HG03066 (cell line): Measurements from ENCODE around the gene DNAJB1.
"Not testable (repeated sequence)": the region's sequence is repeated elsewhere in the genome, so short reads cannot be mapped to it uniquely, and the experiment has no call there.

Experiments used
- ATAC-seq: cut with Tn5 transposase; IDR thresholded peaks from one replicate; pipeline ENCODE4 v1.9.1; 2021; ENCODE audit warnings: low read depth; ENCODE audit not compliant: unreplicated experiment

DNAJB1 gene

DNA sequence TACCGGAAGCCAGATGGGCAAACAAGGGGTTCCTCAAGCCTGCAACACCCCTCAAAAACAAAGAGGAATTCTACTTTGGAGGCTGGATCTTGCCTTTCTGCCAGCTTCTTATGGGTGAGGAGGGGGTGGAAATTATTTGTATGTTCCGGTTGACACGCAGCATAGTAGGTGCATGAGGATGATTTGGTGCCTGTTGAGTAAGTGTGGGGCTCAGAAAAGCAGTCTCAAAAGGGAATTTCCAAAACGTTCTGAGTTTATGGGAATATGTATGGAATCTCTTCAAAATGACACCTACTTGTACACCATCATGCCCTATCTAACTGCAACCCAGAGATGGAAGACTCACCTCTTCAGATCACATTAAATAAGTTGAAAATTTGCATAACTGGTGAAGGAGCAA, 8.2 kb upstream of the DNAJB1 start:
- ATAC-seq = no peak

DNA sequence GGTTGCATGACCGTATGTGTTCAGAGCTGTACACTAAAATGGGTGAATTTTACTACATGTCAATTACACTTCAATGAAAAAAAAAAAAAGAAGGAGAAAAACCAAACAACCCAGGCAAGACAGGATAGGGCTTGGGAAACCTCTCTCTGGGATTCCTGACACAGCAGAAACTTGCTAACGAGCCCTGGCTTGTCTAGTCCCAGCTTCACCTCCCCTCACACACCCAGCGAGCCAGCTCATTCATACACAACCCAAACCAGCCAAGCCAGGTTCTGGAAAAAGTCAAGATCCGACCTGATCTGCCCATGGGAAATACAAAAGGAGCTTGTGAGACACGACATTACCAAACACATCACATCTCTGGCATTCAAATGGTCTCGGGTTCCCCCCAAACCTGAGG, 7.5 kb upstream of the DNAJB1 start:
- no peak for ATAC-seq

DNA sequence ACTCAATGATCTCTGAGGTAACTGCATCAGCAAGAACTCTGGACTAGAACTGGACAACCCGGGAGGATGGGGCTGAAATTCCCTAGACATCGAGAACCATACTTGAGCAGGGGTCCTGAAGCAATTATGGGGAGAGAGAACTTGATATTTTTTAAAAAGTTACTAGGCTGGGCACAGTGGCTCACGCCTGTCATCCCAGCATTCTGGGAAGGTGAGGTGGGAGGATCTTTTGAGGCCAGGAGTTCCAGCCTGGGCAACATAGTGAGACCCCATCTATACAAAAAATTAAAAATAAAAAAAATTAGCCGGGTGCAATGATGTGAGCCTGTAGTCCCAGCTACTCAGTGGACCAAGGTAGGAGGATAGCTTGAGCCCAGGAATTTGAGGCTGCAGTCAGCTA, 2.3 kb upstream of the DNAJB1 start:
- no peak for ATAC-seq

DNA sequence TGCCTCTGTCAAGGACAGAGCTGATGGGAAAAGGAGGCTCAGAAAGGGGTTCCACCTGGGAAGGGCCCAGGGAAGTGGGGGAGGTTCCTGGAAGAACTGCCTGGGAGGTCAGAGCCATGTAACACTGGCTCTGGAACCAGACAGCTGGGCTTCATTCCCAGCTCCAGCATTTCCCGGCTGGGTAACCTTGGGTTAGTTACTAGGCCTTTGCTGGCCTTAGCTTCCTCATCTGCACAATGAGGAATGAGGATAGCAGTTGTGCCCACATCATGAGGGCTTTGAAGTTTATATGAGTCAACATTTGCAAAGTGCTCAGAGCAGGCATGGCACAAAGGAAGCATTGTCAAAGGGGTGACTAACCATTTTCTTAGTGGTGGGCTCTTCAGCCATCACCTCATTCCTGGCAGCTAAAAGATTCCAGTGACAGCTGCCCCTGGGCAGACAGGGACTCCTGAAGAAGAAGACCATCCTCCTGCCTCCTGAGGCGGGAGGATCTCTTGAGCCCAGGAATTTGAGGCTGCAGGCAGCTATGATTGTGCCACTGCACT, 1.7 kb upstream of the DNAJB1 start:
- no peak for ATAC-seq

DNA sequence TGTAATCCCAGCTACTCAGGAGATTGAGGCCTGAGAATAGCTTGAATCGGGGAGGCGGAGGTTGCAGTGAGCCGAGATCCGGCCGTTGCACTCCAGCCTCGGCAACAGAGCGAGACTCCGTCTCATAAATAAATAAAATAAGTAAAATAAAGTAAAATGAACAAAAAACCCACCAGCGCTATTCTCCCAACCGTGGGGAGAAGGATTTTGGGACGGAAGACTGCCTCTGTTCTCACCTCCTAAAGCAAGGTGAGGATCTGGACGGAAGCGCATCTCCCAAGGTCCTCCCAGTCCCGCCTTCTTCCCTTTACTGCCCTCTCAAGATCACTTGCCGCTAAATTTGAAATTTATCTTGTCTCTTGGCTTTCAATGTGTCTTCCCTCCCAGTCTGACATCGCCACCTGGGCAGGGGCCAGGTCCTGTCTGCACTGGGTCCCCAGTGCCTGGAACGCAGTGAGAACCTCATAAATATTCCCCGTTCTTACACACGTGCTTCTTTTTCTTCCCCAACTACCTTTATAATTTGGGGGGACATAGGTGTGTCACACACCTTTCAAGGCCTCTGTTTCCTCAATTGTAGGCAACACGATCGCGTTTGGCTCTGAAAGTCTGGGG, 1.2 kb upstream of the DNAJB1 start:
- no peak for ATAC-seq

DNA sequence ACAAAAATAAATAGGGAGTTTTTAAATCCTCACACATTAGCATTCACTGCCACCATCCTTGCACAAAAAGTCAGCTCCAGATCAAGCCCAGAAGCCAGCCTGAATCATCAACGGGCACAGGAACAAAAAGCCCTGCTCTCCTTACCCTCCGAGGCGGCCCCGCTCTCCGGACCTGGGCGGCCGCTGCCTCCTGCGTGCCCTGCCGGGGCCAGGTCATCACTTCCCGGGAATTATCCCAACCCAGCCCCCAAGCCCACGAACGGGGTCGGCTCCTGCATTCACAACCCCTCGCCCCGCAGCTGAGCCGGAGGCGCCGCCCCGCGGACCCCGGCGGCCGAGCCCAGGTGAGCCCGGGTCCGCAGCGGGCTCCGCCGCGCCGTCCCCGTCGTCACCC, 754 bp downstream of the DNAJB1 start:
- no peak for ATAC-seq

DNA sequence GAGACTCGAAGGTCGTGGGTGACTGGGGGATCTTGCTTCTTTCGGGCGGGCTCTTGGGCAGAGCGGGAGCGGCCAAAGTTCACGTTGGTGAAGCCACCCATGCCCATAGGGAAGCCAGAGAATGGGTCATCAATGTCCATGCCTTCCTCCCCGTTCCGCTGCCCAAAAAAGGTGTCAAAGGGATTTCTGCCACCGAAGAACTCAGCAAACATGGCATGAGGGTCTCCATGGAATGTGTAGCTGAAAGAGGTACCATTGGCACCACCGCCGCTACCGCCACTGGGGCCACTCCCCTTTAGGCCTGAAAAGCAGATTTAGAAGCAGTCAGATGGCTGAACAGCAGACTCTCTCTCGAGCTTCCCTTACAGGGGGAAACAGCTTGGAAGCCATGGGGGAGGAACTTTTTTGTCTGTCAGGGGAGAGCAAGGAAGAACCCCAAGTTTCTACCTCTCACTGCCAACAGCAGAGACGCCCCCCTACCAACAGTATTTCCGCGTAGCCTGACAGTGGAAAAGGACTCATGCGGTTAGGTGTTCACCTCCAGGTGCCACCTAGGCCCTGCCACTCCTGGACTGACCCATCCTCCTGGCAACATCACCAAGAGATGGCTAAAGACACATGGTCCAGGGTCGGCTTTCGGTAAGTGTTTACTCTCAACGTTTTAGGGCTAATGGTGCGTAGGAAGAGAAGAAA, 1.3 kb downstream of the DNAJB1 start:
- ATAC-seq = no peak

DNA sequence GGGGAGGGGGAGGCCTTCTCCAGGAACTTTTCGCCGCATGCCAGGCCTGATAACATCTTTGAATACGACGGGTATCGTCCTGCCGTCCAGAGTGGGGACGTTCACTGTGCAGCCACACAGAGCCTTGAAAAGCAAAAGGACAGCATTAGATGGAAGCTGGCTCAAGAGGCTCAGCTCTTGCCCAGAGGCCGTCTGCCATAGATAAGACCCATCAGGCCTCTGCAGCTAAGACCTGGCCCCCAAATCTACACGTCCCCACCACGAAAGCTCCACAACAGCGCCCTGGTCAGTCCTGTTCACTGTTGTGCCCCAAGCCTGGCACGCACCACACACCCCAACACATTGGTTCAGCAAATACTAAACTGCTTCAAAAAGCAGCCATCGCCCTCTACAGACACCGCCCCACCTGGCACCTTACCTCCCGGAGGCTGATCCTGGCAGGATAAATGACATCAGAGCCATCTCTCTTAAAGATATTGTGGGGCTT, 2.1 kb downstream of the DNAJB1 start:
- no peak for ATAC-seq

DNA sequence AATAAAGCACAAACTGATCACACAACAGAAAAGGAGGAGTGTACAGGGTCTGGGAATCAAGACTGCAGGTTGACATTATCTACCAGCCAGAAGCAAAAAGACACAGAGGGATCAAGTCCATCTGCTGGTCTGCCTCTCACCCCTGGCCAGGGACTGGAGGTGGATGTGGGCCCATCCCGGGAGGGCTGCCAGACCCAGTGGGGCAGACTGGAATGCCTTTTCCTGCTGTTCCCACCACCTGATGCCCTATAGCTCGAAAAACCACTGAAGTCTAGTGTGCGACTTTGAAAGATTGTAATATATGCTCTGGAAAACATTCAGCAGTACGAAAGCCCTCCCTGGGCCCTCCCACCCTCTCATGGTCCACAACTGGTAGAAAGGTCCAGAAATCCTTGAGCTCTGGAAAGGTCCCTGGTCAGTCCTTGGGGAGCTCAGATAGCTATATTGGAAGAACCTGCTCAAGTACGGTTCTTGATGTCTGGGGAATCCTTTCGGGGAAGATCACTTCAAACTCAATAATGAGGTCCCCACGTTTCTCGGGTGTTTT, 2.6 kb downstream of the DNAJB1 start:
- no peak for ATAC-seq

DNA sequence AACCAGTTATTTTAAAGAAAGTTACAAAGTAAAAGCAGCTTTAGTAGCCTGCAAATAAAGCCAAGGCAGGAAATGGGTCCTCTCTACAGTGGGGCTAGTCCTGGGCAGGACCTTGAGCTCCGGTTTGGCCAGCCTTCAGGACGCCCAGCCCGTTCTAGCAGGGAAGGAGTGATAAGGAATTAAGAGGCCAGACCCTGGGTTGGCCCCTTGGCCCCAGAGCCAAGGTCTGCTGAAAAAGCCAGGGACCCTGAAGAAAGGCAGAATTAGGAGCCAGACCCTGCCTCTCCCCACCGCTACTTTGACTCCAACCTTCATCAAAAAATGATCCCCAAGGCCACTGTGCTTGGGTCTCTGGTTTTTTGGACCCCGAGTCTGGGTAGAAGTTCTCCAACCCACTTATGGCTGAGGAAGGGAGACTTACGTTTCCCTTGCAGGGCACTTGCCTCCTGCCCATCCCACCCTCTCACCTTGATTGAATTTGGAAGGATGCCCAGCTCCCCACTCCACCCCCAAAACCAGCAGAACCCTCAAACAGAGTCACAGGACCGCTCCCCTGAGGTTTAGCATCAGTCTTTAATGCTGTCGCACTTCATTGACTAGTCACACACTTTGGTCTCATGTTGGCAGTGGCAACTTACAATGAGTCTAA, 3.9 kb downstream of the DNAJB1 start:
- no peak for ATAC-seq

DNA sequence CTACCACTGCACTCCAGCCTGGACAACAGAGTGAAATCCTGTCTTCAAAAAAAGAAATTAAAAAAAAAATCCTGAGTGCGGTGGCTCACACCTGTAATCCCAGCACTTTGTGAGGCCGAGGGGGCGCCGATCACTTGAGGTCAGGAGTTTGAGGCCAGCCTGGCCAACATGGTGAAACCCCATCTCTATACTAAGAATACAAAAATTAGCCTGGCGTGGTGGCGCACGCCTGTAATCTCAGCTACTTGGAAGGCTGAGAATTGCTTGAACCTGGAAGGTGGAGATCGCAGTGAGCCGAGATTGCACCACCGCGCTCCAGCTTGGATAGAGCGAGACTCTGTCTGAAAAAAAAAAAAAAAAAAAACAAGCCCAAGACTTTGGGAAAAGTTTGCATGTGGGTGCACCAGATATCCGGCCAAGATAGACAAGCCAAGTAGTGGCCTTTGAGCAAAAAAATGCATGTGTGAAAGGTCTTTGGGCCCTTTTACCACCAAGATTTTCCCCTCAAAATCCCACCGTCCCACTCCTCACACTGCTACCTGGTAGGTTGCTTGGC, 5.7 kb downstream of the DNAJB1 start:
- ATAC-seq = no peak

DNA sequence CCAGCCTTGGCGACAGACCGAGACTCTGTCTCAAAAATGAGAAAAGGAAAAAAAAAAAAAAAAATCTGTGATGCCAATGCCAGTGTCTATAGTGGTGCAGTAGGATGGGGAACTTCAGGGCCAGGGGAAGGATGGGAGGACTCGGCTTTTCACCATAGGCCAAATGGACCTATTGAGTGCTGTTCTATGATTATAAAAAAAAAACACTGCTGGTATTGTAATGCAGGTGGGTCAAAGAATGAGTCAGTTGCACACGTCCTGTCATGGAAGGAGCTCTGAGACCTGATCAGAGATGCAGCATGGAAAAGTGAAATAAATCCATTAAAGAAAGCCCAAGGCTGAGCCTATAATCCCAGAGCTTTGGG, 7.0 kb downstream of the DNAJB1 start:
- no peak for ATAC-seq

DNA sequence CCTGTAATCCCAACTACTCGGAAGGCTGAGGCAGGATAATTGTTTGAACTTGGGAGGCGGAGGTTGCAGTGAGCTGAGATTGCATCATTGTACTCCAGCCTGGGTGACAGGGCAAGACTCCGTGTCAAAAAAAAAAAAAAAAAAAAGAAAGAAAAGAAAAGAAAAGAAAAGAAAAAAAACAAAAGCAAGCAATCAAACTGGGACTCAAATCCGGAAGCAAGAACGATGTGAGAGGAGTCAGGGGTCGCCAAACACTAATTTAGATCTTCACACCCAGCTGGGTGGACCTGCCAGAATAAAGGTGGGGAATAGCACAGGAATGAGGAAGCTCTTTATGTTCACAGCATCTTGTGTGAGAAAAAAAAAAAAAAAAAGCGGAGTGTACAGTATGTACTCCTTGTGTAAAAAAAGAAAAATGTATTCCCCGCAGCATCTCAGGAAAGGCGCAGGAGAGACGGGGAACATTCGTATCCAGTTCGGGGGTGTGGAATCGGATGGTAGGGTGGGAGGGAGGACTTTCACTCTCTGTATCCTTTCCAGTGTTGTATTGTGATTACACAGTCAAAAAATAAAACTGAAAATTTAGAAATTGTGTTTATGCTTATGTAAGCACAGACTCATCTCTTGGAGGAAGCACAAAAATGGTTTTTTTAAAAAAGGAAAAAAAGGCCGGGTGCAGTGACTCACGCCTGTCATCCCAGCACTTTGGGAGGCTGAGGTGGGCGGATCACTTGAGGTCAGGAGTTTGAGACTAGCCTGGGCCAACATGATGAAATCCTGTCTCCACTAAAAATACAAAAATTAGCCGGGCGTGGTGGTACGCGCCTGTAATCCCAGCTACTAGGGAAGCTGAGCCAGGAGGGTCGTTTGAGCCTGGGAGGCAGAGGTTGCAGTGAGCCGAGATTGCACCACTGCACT, 7.6 kb downstream of the DNAJB1 start:
- no peak for ATAC-seq

DNA sequence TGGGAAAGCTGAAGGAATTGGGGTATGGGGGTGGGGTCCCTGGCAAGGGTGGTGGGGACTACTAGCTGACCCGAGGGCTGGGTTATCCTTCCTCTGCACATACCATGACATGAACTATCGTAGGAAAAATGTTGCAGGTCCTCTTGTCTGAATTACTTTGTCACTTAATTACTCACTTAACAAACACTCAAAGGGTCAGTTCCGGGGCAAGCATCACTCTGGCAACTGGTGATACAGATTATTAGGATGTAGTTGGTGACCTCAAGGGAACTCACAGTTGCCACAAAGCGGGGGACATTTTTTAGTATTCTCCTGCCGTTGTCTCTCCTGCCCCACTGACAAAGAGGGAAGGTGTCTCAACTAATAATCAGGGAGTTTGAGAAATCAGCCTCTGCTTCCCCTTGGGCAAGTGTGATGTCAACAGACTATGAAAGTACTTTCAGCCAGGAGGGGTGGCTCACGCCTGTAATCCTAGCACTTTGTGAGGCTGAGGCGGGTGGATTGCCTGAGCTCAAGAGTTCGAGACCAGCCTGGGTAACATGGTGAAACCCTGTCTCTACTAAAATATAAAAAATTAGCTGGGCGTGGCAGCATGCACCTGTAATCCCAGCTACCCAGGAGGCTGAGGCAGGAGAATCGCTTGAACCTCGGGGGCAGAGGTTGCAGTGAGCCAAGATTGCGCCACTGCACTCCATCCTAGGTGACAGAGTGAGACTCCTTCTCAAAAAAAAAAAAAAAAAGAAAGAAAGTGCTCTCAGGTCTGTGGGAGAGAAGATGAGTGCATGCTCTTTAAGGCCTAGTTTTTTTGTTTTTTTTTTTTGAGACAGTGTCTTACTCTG, 10.3 kb downstream of the DNAJB1 start:
- ATAC-seq = no peak

DNA sequence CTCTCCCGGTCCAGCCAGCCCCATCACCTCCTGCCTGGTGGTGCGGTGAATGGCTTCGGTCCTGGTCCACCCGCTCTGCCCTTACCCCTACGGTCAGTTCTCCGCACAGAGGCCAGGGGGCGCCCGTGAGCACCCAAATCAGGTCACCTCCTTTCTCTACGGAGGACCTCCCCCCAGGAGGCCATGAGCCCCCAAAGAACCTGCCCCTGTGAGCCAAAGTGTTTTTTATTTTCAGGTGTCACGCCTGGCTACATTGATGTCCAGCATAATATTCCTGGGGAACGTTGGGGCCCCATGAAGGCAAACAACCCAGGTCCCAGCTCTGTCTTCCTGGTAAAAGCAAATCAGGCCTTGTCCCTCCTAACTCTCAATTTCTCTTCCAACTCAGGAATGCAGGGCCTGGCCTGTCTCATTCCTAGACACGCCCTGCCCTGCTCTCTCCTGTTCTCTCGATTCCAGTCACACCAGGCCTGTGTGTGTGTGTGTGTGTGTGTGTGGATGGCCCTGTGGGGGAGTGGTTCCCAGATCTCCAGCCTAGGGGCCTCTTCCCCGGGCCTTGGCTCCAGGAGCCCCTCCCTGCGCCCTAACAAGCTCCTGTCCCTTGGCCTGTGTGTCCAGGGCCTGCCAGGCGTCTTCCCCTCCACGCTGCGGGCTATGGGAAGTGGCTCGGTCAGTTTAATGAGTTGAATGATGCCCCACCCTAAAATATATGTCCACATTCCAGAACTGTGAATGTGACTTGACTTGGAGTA, 12.5 kb downstream of the DNAJB1 start:
- no peak for ATAC-seq

DNA sequence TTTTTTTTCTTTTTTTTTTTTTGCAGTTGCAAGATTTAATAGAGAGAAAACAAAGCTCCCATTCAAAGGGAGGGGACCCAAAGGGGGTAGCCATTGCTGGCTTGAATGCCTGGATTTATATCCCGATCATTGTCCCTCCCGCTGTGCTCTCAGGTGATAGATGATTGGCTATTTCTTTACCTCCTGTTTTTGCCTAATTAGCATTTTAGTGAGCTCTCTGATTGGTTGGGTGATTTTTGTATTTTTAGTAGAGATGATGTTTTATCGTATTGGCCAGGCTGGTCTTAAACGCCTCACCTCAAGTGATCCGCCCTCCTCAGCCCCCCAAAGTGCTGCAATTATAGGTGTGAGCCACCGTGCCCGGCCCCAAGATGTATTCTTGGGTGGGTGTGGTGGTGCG, 13.6 kb downstream of the DNAJB1 start:
- ATAC-seq = not testable (repeated sequence)

DNA sequence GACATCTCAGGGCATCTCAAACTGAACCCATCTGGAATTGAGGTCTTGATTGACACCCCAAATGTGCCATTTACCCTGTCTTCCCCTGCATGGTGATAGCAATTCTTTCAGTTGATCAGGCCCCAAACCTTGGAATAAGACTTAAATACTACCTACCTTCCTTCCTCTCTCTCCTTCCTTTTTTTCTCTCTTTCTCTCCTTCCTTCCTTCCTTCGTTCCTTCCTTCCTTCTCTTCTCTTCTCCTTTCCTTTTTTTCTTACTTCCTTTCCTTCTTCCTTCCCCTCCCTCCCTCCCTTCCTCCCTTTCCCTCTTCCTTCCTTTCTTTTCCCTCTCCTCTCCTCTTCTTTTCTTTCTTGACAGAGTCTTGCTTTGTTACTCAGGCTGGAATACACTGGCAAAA, 14.9 kb downstream of the DNAJB1 start:
- ATAC-seq = no peak

DNA sequence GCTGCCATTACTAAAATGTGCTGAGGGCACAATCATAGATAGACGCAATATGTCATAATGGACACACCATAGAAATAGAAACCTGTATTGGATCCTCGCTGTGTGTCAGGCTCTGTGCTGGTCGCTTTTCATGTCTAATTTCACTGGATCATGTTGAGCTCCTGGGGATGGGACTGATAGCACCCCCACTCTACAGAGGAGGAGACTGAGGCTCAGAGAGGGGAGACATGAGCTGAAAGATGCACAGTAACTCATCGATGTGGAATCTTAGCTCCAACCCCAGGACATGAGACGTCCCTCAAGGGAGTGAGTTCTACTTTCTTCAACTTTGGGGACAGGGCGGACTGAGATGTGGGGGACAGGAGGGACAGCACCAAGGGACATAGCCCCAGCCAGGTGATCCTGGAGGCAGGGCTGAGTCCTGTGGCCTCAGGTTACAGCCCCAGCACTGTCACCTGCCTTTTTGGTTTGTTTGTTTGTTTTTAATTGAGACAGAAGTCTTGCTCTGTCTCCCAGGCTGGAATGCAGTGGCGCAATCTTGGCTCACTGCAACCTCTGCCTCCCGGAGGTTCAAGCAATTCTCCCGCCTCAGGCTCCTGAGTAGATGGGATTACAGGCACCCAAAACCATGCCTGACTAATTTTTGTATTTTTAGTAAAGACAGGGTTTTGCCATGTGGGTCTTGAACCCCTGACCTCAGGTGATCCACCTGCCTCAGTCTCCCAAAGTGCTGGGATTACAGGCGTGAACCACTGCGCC, 15.7 kb downstream of the DNAJB1 start:
- ATAC-seq = no peak
